Spleen (tissue), 11 donors: ENCODE data around the gene COL9A3. TPM values are rescaled to one million over a fixed set of nuclear protein-coding genes. Genes with fewer than 3 reads are reported as not detected.
A peak's percentile ranks its signal among the peaks of the same experiment; 100 is the strongest.

Experiments
- DNase-seq: peaks from one replicate; pipeline ENCODE4 v3.0.0-alpha.2; 2020
- H3K27ac ChIP-seq, 8 donors: fragments of 200-600 bp; sonication (generic) in 7 of 8; 1 replicate in 4 of 8; 2 replicates in 4 of 8; pipeline versions ENCODE4 v1.5.0 to v1.8.0; 2016 to 2021; ENCODE audit warnings: inconsistent platforms in 4 of 8, mild to moderate bottlenecking in 4 of 8, moderate library complexity in 1 of 8
- H3K27me3 ChIP-seq, 7 donors: fragments of 200-600 bp; sonication (generic) in 6 of 7; replicated peaks in 1 of 7; 1 replicate in 4 of 7; 2 replicates in 3 of 7; pipeline versions ENCODE4 v1.5.0 to v1.8.0; 2016 to 2021; ENCODE audit warnings: inconsistent platforms in 3 of 7, mild to moderate bottlenecking in 1 of 7
- H3K36me3 ChIP-seq, 6 donors: fragments of 200-600 bp; sonication (generic) in 5 of 6; 1 replicate in 4 of 6; 2 replicates in 2 of 6; pipeline versions ENCODE4 v1.5.0 to v1.8.0; 2016 to 2021; ENCODE audit warnings: inconsistent platforms in 2 of 6
- H3K4me1 ChIP-seq, 6 donors: fragments of 200-600 bp; sonication (generic) in 5 of 6; 1 replicate in 3 of 6; 2 replicates in 3 of 6; pipeline versions ENCODE4 v1.5.0 to v1.8.0; 2016 to 2021; ENCODE audit warnings: inconsistent platforms in 3 of 6
- H3K4me3 ChIP-seq, 8 donors: fragments of 200-600 bp; sonication (generic) in 7 of 8; 1 replicate in 4 of 8; 2 replicates in 4 of 8; pipeline versions ENCODE4 v1.5.0 to v1.8.0; 2016 to 2021; ENCODE audit warnings: inconsistent platforms in 4 of 8, mild to moderate bottlenecking in 4 of 8, moderate library complexity in 2 of 8
- H3K9me3 ChIP-seq, 8 donors: fragments of 200-600 bp; sonication (generic) in 7 of 8; 1 replicate in 4 of 8; 2 replicates in 4 of 8; pipeline versions ENCODE4 v1.5.0 to v1.8.0; 2016 to 2021; ENCODE audit warnings: inconsistent platforms in 4 of 8
- POLR2A ChIP-seq, 3 donors: fragments of 450-650 bp; IDR thresholded peaks; one replicate each; pipeline ENCODE4 v1.5.1; 2017; ENCODE audit warnings: antibody characterized with exemption in 3 of 3, mild to moderate bottlenecking in 1 of 3
- POLR2AphosphoS5 ChIP-seq, 3 donors: sonication (generic); formaldehyde crosslinking; IDR thresholded peaks; one replicate each; pipeline ENCODE4 v1.5.1; 2017; ENCODE audit warnings: antibody characterized with exemption in 3 of 3
- WGBS, 5 donors: extraction: QIAGEN DNeasy Blood & Tissue Kit in 3 of 5; methylation state at CpG; one replicate each; pipeline versions ENCODE4 v1.1.5 to v1.1.7; 2013 to 2018; 5-methylcytosine and 5-hydroxymethylcytosine counted together
- intact Hi-C: fragments of 100-400 bp; cut with DNase I; formaldehyde crosslinking; loops from one replicate; pipeline ENCODE4 v1.15.0; 2023; ENCODE audit warnings: low total_unique reads
- polyA plus RNA-seq, 3 donors: library from polyadenylated mRNA; stranded (reverse); fragments of 200-250 nt; gene quantifications; one replicate each; pipeline ENCODE4 v1.2.1, GENCODE V29; 2013
- total RNA-seq, 7 donors: library from RNA; depleted of rRNA in 3 of 7; stranded (reverse); fragments of >200 nt in 3 of 7; fragmentation: NEBNext Ultra II Directional in 4 of 7; extraction: Animal tissue kit (Norgen Biotek cat#: 25700) in 4 of 7; gene quantifications; one replicate each; pipeline versions ENCODE4 v1.1.0 to v1.2.1, GENCODE V29; 2016 to 2021
- TF ChIP-seq, protein P1 (sequence below), 11 experiments: fragments of 200-600 bp in 7 of 11; fragments of 450-650 bp in 4 of 11; sonication (generic) in 4 of 11; IDR thresholded peaks in 8 of 11; conservative IDR thresholded peaks in 3 of 11; 1 replicate in 7 of 11; 2 replicates in 4 of 11; pipeline versions ENCODE4 v1.4.0 to v1.8.0; 2016 to 2021; ENCODE audit warnings: antibody characterized with exemption in 11 of 11, inconsistent platforms in 4 of 11, mild to moderate bottlenecking in 1 of 11
- donor health status: healthy with polysubstance abuse.
- donor health status: DM: no; HTN: no; CAD: no; lungs with moderate emphysema.
- donor health status: DM: no; HTN: no; CAD: no.
- donor health status: Bipolar disorder and iron deficiency.
- donor health status: healthy.
- donor health status: DM: no; HTN: no; CAD: no.
- donor health status: DM: yes; HTN: yes; CAD: no.

Gene COL9A3
- total and polyA plus RNA-seq, 10 donors = 1.2 to 16.7 (median 11.1) TPM

- no peak overlapping the region for H3K27ac ChIP-seq
- TF ChIP-seq POLR2A (IDR thresholded peaks at IDR 0.05) (no peak), POLR2AphosphoS5 (IDR thresholded peaks at IDR 0.05) (no peak)
- TF ChIP-seq, protein P1, sequence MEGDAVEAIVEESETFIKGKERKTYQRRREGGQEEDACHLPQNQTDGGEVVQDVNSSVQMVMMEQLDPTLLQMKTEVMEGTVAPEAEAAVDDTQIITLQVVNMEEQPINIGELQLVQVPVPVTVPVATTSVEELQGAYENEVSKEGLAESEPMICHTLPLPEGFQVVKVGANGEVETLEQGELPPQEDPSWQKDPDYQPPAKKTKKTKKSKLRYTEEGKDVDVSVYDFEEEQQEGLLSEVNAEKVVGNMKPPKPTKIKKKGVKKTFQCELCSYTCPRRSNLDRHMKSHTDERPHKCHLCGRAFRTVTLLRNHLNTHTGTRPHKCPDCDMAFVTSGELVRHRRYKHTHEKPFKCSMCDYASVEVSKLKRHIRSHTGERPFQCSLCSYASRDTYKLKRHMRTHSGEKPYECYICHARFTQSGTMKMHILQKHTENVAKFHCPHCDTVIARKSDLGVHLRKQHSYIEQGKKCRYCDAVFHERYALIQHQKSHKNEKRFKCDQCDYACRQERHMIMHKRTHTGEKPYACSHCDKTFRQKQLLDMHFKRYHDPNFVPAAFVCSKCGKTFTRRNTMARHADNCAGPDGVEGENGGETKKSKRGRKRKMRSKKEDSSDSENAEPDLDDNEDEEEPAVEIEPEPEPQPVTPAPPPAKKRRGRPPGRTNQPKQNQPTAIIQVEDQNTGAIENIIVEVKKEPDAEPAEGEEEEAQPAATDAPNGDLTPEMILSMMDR (IDR thresholded peaks at IDR 0.05 in 8 of 11, conservative IDR thresholded peaks at IDR 0.05 in 3 of 11) = no peak
- WGBS, 5 donors = 73 to 91% (median 79%) methylated on average over 7 to 12 of the region's 12 CpGs
- no peaks in the 10 kb centered on the region for H3K9me3 ChIP-seq
- H3K4me1 ChIP-seq = peaks cover 9 to 58% (median 50%) of the 10 kb centered on the region in 6 donors
- H3K4me3 ChIP-seq = no peak overlapping the region
- H3K36me3 ChIP-seq = peaks cover 0 to 13% (median 10%) of the 10 kb centered on the region in 6 donors
- H3K27me3 ChIP-seq = peaks cover 7 to 79% (median 54%) of the 10 kb centered on the region in 7 donors
- no peak for DNase-seq
- intact Hi-C loops = no loop called here
Observed at GRCh38 chr20:62817975-62818591, 1.2 kb downstream of the COL9A3 start.

- Histone ChIP-seq H3K27ac (no peak overlapping the region), H3K9me3 (no peaks in the 10 kb centered on the region), H3K27me3 (peaks cover 7 to 79% (median 54%) of the 10 kb centered on the region in 7 donors), H3K4me1 (peaks cover 9 to 57% (median 50%) of the 10 kb centered on the region in 6 donors), H3K36me3 (peaks cover 0 to 6% (median 4%) of the 10 kb centered on the region in 6 donors), H3K4me3 (no peak overlapping the region)
- no peak for DNase-seq
- intact Hi-C loops = no loop called here
- TF ChIP-seq POLR2AphosphoS5 (IDR thresholded peaks at IDR 0.05) = peak in 1 of 3 donors; percentile 26
- TF ChIP-seq, protein P1 (IDR thresholded peaks at IDR 0.05 in 8 of 11, conservative IDR thresholded peaks at IDR 0.05 in 3 of 11) = no peak
- WGBS, 5 donors = 14 to 30% (median 25%) methylated on average over 9 to 25 of the region's 25 CpGs
Observed at GRCh38 chr20:62818592-62819493, 2.0 kb downstream of the COL9A3 start.

DNA sequence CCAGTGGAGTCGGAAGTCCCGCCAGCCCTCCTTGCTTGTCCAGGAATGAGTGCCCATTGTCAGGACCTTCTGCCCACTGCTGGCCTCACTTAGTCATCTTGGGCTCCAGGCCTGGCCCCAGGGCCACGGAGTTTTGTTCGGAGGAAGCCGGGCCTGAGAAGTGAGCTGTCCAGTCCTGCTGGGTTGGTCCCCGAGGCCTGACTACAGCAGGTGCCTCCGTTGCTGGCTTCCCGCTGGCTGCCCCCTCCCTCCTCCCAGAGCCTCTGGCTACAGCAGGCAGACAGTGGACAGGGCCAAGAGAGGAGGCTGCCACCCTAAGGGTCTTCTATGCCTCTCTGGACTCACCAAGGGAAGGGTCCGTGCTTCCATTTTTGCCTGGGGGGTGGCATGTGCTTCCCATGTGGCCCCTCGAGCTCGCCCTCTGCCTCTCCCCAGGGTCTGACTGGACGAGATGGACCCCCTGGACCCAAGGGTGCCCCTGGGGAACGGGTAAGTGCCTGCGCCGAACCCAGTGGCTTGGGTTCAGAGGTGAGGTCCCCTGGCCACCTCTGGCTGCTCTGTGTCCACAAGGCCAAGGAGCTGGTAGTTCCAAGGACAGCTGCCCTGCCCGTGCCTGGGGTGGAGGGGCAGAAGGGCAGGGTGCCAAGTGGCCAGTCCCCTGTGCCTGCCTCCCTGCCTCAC is 2.8 kb downstream of the COL9A3 start:
- intact Hi-C loops = no loop called here
- peaks cover 7 to 79% (median 57%) of the 10 kb centered on the region in 7 donors for H3K27me3 ChIP-seq

More for the DNA sequence above, 2.8 kb downstream of the COL9A3 start:
- Histone ChIP-seq H3K36me3 (no peaks in the 10 kb centered on the region), H3K4me1 (peaks cover 10 to 55% (median 50%) of the 10 kb centered on the region in 6 donors), H3K4me3 (no peak overlapping the region), H3K9me3 (no peaks in the 10 kb centered on the region), H3K27ac (no peak overlapping the region)
- TF ChIP-seq POLR2A (IDR thresholded peaks at IDR 0.05) = no peak
- TF ChIP-seq POLR2AphosphoS5 (IDR thresholded peaks at IDR 0.05) = no peak
- TF ChIP-seq, protein P1 (IDR thresholded peaks at IDR 0.05 in 8 of 11, conservative IDR thresholded peaks at IDR 0.05 in 3 of 11) = no peak
- DNase-seq = no peak
- 57 to 74% (median 67%) methylated on average over 8 to 16 of the region's 16 CpGs for WGBS, 5 donors
